ENCODE measurements around the gene PEMT. TPM values are rescaled to one million over a fixed set of nuclear protein-coding genes. Genes with fewer than 3 reads are reported as not detected.

Gene PEMT
- total and polyA plus RNA-seq, 7 donors = 15.9 to 79.0 (median 26.0) TPM

DNA sequence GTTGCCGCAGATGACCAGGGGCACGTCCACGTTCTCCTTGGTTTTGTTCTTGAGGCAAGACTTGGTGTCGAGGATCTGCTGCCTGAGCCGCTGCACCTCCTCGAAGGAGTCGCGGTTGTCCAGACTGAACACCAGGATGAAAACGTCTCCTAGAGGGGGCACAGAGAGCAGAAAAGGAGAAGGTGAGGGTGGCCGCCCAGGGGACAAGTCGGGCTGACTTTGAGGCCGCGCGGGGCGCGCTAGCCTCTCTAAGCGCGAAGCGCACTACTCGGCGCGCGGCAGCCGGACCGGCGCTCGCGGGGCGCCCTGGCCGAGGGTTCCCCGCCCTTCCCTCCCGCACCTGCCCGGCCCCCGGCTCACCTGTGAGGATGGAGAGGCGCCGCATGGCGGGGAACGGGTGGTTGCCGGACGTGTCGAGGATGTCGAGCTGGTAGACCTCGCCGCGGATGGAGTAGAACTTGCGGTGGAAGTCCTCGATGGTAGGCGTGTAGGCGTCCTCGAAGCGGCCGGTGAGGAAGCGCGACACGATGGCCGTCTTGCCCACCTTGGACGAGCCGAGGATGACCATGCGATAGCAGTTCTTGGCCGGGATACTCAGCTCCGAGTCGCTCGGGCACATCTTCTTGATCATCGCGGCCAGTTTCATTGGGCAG is 95.8 kb downstream of the PEMT start:
- no peaks in the 10 kb centered on the region for H3K9me3 ChIP-seq
- TF ChIP-seq, protein P1, sequence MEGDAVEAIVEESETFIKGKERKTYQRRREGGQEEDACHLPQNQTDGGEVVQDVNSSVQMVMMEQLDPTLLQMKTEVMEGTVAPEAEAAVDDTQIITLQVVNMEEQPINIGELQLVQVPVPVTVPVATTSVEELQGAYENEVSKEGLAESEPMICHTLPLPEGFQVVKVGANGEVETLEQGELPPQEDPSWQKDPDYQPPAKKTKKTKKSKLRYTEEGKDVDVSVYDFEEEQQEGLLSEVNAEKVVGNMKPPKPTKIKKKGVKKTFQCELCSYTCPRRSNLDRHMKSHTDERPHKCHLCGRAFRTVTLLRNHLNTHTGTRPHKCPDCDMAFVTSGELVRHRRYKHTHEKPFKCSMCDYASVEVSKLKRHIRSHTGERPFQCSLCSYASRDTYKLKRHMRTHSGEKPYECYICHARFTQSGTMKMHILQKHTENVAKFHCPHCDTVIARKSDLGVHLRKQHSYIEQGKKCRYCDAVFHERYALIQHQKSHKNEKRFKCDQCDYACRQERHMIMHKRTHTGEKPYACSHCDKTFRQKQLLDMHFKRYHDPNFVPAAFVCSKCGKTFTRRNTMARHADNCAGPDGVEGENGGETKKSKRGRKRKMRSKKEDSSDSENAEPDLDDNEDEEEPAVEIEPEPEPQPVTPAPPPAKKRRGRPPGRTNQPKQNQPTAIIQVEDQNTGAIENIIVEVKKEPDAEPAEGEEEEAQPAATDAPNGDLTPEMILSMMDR (IDR thresholded peaks at IDR 0.05) = no peak
- DNase-seq (peak; percentile 24 to 73), ATAC-seq (peak in 3 of 4 donors; percentile 3 to 14 (median 7))
- peak overlapping the region; percentile 84 for H3K4me3 ChIP-seq
- intact Hi-C loops (cut with DNase I) = loop anchor here (1.0 to 5.0 kb wide), 5 partner anchors 19 to 138 kb away; partner anchors contain the start of gene MED9 (in 1 of the 2)
- peaks cover 21% of the 10 kb centered on the region for H3K4me1 ChIP-seq
- WGBS, 3 donors = 1% methylated on average over 41 to 65 of the region's 65 CpGs
- no peaks in the 10 kb centered on the region for H3K27me3 ChIP-seq (ENCODE audit: insufficient read depth in 3 of 3, low read length in 2 of 3)
- H3K27ac ChIP-seq = peak overlapping the region; percentile 89
- peaks cover 0 to 18% of the 10 kb centered on the region in 2 donors for H3K36me3 ChIP-seq (ENCODE audit: insufficient read depth in 1 of 2, low read depth in 1 of 2)

DNA sequence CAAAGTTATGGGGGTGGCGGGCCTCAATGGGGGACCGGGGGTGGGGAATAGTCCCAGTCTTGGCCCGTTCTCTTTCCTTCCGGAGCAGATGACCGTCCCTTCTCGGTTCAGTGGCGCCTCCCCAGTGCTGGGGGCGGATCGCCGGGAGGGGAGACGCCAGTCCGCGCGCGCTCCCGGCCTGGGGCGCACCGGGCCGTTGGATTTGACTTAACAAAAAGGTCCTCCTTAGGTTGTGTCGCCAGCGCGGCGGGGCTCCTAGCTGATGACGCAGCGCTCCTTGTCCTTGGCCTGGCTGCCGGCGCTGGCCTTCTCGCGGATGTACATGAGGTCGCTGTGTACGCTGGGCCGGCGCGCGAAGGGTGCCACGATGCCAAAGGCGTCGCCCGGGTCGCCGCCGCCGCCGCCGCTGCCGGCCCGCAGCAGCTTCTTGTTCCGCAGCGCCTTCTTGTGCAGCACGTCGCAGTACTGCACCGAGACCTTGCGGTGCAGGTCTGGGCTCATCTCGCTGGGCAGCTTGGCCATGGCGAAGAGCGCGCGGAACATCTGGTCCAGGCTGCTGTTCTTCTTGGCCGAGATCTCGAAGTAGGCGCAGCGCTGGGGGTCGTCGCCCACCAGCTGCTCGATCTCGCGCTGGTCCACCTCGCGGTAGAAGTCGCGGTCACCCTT is 96.5 kb downstream of the PEMT start:
- ATAC-seq (peak; percentile 4 to 28 (median 16)), DNase-seq (peak; percentile 72 to 82)
- TF ChIP-seq, protein P1 (IDR thresholded peaks at IDR 0.05) = no peak
- peak overlapping the region; percentile 84 for H3K4me3 ChIP-seq
- peaks cover 25% of the 10 kb centered on the region for H3K4me1 ChIP-seq
- H3K27me3 ChIP-seq (ENCODE audit: insufficient read depth in 3 of 3, low read length in 2 of 3) = no peaks in the 10 kb centered on the region
- WGBS, 3 donors = 2% methylated on average over 65 to 71 of the region's 71 CpGs
- intact Hi-C loops (cut with DNase I) = loop anchor here (5.0 kb wide), 1 partner anchor 138 kb away; no protein-coding TSS in a partner anchor
- H3K9me3 ChIP-seq = no peaks in the 10 kb centered on the region
- peak overlapping the region; percentile 89 for H3K27ac ChIP-seq
- peaks cover 0 to 18% of the 10 kb centered on the region in 2 donors for H3K36me3 ChIP-seq (ENCODE audit: insufficient read depth in 1 of 2, low read depth in 1 of 2)

DNA sequence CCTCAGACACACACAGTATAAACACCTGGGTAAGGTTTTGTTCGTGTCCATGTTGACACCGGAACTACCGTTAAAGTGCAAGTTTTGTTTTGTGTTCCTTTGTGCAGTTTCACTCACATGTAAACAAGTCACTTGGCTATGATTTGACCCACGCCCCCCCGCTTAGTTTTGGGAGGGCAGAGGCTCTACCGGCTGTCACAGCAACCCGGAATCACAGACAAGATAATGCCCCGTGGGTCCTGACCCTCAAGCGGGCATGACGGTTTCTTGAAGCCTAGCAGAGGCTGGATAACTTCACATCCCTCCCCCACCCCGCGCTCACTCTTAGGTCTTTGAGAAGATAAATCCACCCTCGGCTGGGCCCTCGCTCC is 97.0 kb downstream of the PEMT start:
- ATAC-seq = peak in 1 of 4 donors; percentile 4
- intact Hi-C loops (cut with DNase I) = no loop called here
- peaks cover 0 to 22% of the 10 kb centered on the region in 2 donors for H3K36me3 ChIP-seq (ENCODE audit: insufficient read depth in 1 of 2, low read depth in 1 of 2)
- H3K4me3 ChIP-seq = peak overlapping the region; percentile 84
- H3K4me1 ChIP-seq = peaks cover 25% of the 10 kb centered on the region
- peak overlapping the region; percentile 89 for H3K27ac ChIP-seq
- no peaks in the 10 kb centered on the region for H3K9me3 ChIP-seq
- 15 to 24% (median 18%) methylated on average over 14 of the region's 14 CpGs for WGBS, 3 donors
- DNase-seq = peak in 1 of 2 donors; percentile 68
- H3K27me3 ChIP-seq (ENCODE audit: insufficient read depth in 3 of 3, low read length in 2 of 3) = no peaks in the 10 kb centered on the region
- TF ChIP-seq, protein P1 (IDR thresholded peaks at IDR 0.05) = no peak

- ATAC-seq = no peak
- H3K27ac ChIP-seq = peak overlapping the region; percentile 89
- no peak overlapping the region for H3K4me3 ChIP-seq
- H3K27me3 ChIP-seq (ENCODE audit: insufficient read depth in 3 of 3, low read length in 2 of 3) = no peaks in the 10 kb centered on the region
- 56 to 66% (median 60%) methylated on average over 5 of the region's 5 CpGs for WGBS, 3 donors
- no peaks in the 10 kb centered on the region for H3K9me3 ChIP-seq
- intact Hi-C loops (cut with DNase I) = no loop called here
- H3K36me3 ChIP-seq (ENCODE audit: insufficient read depth in 1 of 2, low read depth in 1 of 2) = peaks cover 0 to 26% of the 10 kb centered on the region in 2 donors
- TF ChIP-seq, protein P1 (IDR thresholded peaks at IDR 0.05) = no peak
- peaks cover 25% of the 10 kb centered on the region for H3K4me1 ChIP-seq
- DNase-seq = no peak
Observed at GRCh38 chr17:17493986-17494466, 97.5 kb downstream of the PEMT start.

Data from psoas muscle (tissue), 8 donors.